ENCODE data around the gene LPCAT2.

LPCAT2 gene

GRCh38 chr16:55503726-55504550, 4.9 kb upstream of the LPCAT2 start:
- no peak for DNase-seq (ENCODE audit: low read depth, low spot score)

- DNase-seq (ENCODE audit: low read depth, low spot score): no peak
These were observed 3.4 kb upstream of the LPCAT2 start for GRCh38 chr16:55505333-55506015.

GRCh38 chr16:55506083-55506482, 2.8 kb upstream of the LPCAT2 start:
- no peak for DNase-seq (ENCODE audit: low read depth, low spot score)

GRCh38 chr16:55506708-55507107, 2.2 kb upstream of the LPCAT2 start:
- DNase-seq (ENCODE audit: low read depth, low spot score): no peak

GRCh38 chr16:55508271-55508921, 476 bp upstream of the LPCAT2 start:
- DNase-seq (ENCODE audit: low read depth, low spot score): no peak

- DNase-seq (ENCODE audit: low read depth, low spot score): no peak
These were observed 1.4 kb downstream of the LPCAT2 start for GRCh38 chr16:55510185-55510805.

- no peak for DNase-seq (ENCODE audit: low read depth, low spot score)
These were observed 4.1 kb downstream of the LPCAT2 start for GRCh38 chr16:55512941-55513340.

GRCh38 chr16:55513616-55514015, 4.7 kb downstream of the LPCAT2 start:
- DNase-seq (ENCODE audit: low read depth, low spot score): no peak

GRCh38 chr16:55515111-55515510, 6.2 kb downstream of the LPCAT2 start:
- no peak for DNase-seq (ENCODE audit: low read depth, low spot score)

- no peak for DNase-seq (ENCODE audit: low read depth, low spot score)
These were observed 12.9 kb downstream of the LPCAT2 start for GRCh38 chr16:55521792-55522191.

- no peak for DNase-seq (ENCODE audit: low read depth, low spot score)
These were observed 17.6 kb downstream of the LPCAT2 start for GRCh38 chr16:55526441-55526840.

- DNase-seq (ENCODE audit: low read depth, low spot score): no peak
These were observed 19.0 kb downstream of the LPCAT2 start for GRCh38 chr16:55527885-55528284.

GRCh38 chr16:55529018-55529417, 20.1 kb downstream of the LPCAT2 start:
- no peak for DNase-seq (ENCODE audit: low read depth, low spot score)

GRCh38 chr16:55530316-55530856, 21.5 kb downstream of the LPCAT2 start:
- DNase-seq (ENCODE audit: low read depth, low spot score): no peak

- DNase-seq (ENCODE audit: low read depth, low spot score): no peak
These were observed 23.4 kb downstream of the LPCAT2 start for GRCh38 chr16:55532227-55532626.

GRCh38 chr16:55534756-55535155, 25.9 kb downstream of the LPCAT2 start:
- DNase-seq (ENCODE audit: low read depth, low spot score): no peak

- DNase-seq (ENCODE audit: low read depth, low spot score): no peak
These were observed 30.2 kb downstream of the LPCAT2 start for GRCh38 chr16:55539049-55539448.

GRCh38 chr16:55539488-55539887, 30.6 kb downstream of the LPCAT2 start:
- DNase-seq (ENCODE audit: low read depth, low spot score): no peak

- no peak for DNase-seq (ENCODE audit: low read depth, low spot score)
These were observed 31.3 kb downstream of the LPCAT2 start for GRCh38 chr16:55540221-55540620.

GRCh38 chr16:55542459-55543082, 33.7 kb downstream of the LPCAT2 start:
- DNase-seq (ENCODE audit: low read depth, low spot score): no peak

- DNase-seq (ENCODE audit: low read depth, low spot score): no peak
These were observed 34.6 kb downstream of the LPCAT2 start for GRCh38 chr16:55543472-55543871.

Data from brain pericyte (primary cell).